HG03558 (cell line): ENCODE measurements around the gene WWOX.

Source experiments
- ATAC-seq: cut with Tn5 transposase; IDR thresholded peaks from one replicate; pipeline ENCODE4 v1.9.1; 2021; ENCODE audit warnings: moderate number of reproducible peaks; ENCODE audit not compliant: unreplicated experiment; ENCODE audit errors: extremely low read depth

The WWOX gene

DNA sequence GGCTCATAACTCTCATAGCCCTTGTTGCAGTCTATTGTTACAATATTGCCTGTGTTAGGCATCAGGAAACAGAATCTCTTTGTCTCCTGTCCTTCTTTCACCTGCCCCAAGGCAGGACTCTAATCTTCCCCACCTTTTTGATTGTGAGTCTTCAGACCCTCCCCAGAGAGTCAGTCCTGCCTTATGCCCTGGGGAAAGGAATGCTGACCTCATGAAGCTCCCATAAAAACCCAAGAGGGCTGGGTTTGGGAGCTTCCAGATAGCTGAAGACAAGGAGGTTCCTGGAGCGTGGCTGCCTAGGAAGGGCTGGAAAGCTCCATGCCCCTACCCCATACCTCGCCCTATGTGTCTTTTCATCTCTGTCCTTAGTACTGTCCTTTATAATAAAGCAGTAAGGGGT lies 688.8 kb downstream of the WWOX start:
- no peak for ATAC-seq

DNA sequence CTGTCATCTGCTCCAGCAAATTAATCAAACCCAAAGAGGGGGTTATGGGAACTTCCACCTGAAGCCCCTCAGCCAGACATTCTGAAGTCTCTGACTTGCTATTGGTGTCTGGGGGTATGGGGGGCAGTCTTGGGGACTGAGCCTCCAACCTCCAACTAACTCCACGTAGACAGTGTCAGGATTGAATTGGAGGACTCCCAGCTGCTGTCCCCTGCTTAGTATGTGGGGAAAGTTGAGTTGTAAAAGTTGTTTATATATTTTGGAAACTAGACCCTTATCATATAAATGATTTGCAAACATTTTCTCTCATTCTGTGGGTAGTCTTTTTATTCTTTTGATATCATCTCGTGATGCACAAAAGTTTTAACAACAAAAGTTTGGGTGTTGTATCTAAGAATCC lies 689.2 kb downstream of the WWOX start:
- no peak for ATAC-seq

DNA sequence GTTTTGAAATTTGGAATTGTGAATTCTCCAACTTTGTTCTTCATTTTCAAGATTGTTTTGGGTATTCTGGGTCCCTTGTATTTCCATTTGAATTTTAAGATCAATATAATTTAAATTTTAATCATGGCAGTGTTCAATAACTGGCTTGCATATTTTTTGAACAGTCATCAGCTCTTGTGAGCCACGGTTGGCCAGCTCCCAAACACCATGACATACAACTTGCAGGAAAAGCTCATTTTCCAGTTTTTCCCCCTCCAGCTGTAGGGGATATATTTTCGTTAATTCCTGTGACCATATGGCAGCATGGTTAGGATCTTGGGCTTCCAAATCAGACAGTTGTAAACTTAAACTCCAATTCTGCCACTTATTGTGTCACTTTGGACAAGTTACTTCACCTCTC lies 690.1 kb downstream of the WWOX start:
- ATAC-seq = no peak

DNA sequence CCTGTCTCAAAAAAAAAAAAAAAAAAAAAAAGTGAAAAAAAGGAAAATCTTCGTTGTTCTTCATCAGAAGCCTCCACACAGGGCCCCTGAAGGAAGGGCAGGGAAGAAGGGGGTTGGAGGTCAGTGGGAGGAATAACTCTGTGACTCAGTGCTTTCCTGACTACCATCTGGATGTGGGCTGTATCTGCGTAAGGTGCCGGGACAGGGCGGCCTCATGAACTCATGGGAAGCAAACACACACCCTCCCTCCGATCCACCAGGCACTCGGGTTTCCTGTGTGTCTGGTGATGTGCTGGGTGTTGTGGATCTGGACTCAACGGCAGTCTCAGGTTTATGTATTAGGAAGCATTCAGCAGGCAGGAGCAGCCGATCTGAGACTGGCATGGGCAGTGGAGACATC lies 691.6 kb downstream of the WWOX start:
- no peak for ATAC-seq

DNA sequence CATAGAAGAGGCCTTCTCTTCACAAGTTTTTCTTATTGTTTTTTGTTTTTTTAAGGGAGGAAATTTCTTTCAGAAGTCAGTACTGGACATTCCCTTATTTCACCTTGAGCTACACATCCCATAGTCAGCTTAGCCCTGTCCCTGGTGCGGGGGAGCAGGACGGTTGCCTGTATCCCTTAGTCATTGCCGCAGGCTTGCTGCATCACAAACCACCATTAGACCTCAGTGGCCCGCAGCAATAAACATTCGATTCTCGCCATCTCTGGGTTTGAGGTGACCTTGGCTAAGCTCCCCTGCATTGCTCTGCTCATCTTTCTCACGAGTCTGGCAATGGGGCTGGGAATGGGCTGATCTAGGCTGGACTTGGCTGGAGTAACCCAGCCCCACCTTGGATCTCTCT lies 692.5 kb downstream of the WWOX start:
- no peak for ATAC-seq

DNA sequence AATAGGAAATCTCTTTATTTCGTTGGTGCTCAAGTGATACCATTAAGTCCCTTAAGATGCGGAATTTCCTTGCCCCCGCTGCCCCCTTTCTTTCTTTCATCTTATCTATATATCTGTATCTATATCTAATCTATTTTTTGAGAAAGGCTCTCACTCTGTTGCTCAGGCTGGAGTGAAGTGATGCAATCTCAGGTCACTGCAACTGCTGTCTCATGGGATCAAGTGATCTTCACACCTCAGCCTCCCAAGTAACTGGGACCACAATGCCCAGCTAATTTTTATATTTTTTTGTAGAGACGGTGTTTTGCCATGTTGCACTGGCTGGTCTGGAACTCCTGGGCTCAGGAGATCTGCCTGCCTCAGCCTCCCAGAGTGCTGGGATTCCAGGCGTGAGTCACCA lies 693.5 kb downstream of the WWOX start:
- no peak for ATAC-seq

DNA sequence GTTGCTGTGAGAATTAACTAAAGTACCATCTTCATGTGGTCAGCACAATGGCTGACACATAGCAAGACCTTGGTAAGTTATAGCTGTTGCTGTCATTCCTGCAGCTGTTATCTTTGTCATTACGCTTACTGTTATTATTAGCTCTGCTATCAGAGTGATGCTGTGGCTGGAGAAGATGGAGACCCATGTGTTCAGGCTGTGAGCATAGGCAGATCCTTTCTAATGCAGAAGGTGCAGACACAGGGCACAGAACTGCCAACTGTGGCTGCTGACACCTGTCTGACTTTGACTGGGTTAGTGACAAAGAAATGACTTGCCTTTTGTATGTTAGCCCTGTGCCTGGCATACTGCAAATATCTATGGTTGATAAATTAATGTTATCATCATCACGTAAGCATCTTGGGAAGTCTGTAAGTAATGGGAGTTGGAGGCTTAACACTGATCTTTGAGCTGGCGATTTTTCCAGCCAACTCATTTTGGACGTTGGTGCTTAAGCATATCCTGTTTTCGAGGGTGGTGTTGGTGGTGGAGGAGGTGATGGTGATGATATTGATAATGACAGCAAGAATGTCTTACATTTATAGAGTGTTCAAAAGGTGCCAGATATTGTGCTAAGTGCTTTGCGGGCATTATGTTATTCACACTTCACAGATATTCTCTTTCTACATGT lies 695.3 kb downstream of the WWOX start:
- ATAC-seq = no peak

DNA sequence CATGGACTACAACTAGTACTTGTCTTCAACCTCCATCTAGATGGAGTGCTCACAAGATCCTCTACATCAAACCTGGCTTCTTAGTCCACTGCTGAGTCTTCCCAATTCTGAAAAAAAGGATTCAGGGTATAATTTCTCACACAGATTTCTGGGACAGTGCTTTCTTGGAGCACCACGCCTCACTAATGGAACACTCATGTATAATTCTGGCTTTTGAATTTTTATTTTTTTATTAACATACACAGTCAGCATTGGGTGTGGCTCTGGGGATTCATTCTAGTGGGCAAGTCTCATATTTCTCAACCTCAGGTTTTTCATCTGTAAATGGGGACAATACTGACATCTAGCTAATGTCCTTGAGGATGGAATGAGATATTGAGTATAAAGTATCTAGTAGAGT lies 696.0 kb downstream of the WWOX start:
- no peak for ATAC-seq

DNA sequence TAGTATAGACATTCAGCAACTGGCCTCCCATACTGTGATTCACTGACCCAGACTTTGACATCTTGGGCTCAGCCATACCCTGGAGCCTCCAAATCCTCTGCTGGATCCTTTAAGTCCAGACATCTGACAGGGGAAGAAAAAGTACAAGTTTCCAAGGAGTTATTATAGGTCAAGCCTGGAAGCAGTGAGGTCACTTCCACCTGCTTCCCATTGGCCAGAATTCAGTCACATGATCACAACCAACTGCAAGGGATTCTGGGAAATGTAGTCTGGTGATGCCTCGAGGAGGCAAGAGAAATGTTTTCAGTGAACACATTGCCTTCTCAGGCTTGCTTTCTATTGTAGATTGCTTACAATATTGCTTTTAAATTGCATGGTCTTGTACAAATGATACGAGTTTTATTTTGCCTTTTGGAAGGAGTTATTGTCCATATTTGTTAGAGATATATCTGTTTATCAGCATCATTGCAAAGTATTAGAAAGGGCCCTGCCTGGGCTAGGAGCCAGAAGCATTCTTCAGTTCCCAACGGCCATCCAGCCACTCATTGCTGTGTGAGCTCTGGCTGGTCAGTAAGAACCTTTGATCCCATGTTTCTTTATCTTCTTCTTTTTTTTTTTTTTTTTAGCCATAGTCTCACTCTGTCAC lies 696.9 kb downstream of the WWOX start:
- ATAC-seq = no peak

DNA sequence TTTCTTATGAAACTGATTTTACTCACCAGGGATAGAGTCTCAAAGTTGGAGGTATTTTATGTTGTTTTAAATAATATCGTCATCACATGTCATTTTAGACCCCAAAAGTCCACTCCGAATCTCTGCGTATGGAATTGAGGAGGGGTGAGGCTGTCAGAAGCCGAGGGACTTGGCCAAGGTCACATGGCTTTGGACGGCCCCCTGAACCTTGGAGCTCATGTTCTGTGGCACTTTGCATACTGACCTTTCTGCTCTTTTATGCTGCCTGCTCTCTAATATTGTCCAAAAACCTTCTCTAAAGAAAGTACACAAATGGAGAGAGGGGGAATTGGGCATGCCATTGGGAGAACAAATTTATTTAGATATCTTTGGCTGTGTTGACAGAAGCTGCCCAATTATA lies 700.0 kb downstream of the WWOX start:
- ATAC-seq = no peak

DNA sequence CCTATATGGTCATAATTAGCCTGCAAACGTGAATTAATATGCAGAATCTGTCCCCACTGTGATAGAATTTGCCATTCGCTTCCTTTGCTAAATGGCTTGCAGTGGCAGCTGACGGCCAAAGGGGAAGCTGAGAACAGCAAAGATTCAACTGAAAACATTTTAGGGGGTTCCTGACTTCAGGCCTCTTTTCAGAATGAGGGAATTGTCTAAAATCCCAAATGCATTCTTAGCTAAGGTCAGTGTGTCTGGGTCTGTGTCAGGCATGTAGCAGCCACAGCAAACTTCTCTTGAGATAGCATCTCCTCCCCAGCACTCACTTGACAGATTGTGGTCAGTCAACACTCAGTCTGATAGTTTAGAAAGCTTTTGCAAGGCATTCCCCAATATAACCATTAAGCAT lies 701.1 kb downstream of the WWOX start:
- no peak for ATAC-seq

DNA sequence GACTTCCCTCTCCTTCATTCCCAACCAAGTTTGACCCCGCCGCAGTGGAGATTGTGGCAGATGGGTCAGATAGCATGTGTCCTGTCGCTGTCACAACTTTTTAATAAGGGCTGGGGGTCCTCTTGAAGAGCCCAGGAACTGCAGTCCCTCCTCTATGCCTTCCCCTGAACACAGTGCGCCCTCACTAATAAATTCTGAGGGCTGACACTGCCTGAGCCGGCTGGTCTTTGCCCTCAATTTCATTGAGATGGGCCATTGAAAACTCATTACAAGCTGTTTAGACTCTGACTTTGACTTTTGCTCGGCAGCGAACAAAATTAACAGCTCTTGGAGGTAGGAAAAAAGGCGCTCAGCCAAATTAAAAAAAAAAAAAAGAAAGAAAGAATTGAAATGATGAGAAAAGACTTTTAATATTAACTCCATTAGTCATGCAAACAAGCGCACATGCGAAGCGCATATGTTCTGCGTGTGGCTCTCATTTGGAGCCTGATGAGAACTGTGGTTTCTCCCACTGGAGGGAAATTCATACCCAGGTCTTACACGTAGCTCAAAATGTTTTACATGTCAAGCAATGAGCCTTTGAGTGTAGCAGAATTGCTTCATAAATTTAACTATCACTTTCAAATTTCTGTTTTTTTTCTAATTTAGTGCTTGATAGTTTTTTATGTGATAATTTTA lies 704.7 kb downstream of the WWOX start:
- ATAC-seq = no peak

DNA sequence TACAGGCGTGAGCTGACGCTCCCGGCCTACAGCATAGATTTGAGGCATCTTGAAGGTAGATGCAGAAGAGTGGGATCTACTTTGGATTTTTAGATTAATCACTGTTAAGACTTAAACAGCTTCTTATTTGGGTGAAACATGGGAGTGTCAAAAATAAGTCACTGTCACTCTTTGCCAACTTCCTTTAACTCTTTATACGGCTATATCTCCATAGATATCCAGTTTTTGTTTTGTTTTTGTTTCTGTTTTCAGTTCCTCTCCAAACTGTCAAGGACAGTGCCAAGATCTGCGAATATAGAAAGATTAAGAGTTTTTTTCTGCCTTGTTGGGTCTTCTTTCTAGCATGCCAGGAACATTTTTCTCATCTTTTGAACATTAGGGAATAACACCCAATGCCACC lies 706.1 kb downstream of the WWOX start:
- no peak for ATAC-seq

DNA sequence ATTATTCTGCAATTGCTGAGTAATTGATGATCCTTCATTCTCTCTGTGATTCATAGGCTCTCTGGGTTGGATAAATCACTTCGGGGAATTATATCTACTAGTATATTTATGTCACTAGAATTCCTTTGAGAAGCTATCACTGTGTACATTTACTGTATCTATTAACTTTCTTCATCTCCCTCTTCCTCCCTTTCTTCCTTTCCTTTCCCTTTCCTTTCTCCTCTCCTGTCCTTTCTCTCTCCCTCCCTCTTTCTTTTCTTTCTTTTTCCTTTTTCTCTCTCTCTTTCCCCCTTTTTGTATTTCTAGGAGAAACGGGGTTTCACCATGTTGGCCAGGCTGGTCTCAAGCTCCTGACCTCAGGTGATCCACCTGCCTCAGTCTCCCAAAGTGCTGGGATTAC lies 711.8 kb downstream of the WWOX start:
- ATAC-seq = no peak

DNA sequence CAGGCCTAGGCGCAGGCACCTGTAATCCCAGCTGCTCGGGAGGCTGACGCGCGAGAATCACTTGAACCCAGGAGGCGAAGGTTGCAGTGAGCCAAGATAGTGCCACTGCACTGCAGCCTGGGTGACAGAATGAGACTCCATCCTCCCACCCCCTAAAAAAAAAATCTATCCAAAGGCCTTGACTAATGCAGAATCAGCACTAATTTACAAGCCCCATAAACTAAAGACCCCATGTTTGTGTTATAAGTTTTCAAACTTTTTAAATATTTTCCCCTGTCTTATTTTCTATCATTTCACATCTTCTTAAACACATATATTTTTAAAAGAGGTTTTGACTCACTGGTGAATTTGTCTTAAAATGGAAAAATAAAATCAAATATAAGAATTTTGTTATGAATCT lies 713.1 kb downstream of the WWOX start:
- no peak for ATAC-seq

DNA sequence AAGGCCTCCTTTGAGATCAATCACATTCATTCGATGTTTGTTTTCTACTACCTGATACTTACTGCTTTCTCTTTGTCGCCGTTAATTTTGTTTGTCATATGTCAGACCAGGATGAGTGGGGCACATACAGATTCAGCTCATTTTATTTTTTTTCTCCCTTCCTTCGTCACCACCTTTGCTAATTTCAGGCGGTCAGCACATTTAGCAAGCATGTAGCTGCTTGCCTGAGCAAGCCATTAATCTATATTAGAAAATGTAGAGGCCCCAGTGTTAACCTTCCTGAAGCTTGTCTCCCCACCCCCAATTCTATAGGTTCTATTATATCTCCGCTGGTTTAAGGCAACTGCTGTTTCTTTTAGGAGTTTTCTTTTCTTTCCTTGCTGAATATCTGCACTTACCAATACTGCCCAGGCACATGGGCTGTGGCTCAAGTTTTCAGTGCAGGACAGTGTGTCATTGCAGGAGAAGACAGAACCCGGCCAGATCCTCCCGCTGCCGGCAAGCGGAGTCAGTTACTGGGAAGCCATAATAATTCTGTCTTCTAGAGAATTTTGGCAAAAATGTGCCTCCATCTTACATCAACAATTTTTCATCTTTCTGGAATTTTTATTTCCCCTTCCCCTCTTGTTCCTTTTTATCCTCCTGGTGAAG lies 714.3 kb downstream of the WWOX start:
- no peak for ATAC-seq

DNA sequence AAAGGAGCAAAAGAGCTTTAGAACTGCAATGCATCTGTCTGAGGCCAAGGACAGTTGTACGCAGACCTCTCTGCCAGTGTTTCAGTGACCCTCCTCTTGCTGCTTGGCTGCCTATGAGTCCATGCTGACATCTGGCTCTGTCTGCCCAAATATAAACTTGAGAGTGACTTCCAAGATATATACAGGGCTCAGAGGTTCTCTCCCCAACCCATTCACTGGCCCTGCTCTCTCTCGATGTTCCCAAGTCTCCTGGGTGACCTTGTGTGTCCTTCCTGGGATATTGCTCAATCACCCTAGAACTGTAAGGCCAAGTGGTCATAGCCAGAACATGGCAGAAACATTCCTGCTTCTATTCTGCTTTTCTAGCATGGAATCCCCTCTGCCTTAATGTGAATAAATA lies 716.3 kb downstream of the WWOX start:
- ATAC-seq = no peak

DNA sequence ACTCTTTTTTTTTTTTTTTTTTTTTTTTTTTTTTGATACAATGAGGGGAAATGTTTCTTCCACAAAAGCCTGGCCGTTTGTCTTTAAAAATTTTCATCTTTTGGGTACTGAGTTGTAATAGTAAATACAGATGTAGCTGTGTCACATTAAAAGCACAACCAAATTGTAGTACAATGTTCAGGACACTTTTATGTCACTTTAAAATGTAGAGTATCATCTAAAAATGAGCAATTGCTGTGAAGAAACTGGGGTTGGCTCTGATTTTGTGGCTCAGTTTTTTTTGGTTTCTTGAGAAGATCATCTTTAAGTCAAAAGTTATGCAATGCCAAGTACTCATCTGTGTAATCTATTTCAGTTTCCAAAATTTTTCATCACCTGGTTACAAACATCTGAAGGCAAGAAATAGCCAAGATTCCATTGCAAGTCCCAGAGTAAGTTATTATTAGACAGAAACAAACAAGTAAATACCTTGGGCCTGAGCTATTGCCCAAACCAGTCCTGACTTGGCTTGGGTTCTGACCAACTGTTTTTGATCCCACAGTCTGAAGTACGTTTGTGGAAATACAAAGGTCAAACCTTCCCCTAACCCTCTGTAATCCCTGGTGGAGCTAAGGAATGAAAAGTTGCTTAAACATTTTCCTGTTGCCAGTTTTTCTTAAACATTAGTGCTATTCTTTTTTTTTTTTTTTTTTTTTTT lies 717.2 kb downstream of the WWOX start:
- no peak for ATAC-seq

DNA sequence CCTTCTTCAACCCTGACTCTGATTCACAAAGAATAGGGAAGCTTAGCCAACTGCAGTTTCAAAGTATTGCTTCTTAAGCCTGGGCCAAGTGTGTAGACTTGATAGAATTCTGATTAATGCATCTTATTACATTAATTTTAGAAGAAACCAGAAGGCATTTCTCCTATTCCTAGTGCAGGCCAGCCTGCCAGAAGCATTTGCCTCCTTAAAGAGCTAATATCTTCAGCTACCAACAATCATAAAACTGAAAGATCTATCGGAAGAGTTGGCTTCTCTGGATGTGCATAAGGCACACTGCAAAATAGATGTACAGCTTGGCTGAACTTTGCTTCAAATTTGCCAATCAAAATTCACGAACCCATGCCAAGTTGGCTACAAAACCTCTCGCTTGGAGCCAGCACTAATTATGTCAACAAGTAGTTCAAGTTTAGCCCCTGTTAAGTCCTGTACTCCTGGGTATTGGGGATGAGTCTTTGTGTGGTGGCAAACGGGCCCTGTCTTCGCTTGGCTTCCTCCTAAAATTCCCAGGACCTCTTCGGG lies 717.8 kb downstream of the WWOX start:
- ATAC-seq = no peak

DNA sequence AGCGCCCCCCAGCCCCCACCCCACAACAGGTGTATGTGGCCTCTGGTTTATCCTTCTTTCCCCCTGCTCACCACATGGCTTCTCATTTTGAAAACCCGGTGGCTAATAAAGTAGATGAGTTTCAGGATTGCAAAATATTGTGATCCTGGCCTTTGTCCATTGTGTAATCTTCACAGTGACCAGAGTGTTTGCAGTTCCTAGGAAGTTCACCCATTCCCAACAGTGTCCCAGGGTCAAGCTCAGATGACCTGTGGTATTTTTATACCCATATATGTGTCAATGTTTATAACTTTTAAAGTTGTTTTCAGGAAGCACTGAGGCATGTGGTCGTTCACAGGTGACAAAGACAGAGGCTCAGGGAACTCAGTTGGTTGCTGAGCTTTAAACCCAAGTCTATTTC lies 721.9 kb downstream of the WWOX start:
- no peak for ATAC-seq

DNA sequence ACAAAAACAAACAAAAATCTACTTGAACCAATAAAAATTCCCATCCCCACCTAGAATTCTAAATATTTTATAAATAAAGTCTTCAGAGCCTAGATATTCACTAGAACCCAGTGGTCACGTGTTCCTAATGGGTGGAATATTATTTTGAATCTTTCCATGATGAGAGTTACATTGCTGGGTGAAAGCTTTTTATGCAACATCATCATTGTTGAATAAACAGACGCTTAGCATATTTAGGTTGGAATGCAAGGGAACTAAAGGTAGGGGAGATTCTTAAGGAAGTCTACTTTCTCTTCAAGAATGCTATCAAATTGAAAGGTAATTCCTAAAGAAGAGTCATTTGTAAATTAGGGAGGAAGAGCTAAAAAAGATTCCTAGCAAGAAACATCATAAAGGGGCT lies 723.1 kb downstream of the WWOX start:
- ATAC-seq = no peak
